Measurements from ENCODE around the gene ATP5PB.

- TF ChIP-seq, protein P1, sequence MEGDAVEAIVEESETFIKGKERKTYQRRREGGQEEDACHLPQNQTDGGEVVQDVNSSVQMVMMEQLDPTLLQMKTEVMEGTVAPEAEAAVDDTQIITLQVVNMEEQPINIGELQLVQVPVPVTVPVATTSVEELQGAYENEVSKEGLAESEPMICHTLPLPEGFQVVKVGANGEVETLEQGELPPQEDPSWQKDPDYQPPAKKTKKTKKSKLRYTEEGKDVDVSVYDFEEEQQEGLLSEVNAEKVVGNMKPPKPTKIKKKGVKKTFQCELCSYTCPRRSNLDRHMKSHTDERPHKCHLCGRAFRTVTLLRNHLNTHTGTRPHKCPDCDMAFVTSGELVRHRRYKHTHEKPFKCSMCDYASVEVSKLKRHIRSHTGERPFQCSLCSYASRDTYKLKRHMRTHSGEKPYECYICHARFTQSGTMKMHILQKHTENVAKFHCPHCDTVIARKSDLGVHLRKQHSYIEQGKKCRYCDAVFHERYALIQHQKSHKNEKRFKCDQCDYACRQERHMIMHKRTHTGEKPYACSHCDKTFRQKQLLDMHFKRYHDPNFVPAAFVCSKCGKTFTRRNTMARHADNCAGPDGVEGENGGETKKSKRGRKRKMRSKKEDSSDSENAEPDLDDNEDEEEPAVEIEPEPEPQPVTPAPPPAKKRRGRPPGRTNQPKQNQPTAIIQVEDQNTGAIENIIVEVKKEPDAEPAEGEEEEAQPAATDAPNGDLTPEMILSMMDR (IDR thresholded peaks at IDR 0.05; ENCODE audit: low read length), result no peak
- TF ChIP-seq EZH2 (IDR thresholded peaks at IDR 0.05; ENCODE audit: borderline replicate concordance, low read length), result no peak
Measured at GRCh38 chr1:111505641-111506119, 56.4 kb downstream of the ATP5PB start.
